NCI-H146 treated with DMSO at 0.1 percent for 48 hours (cell line): Measurements from ENCODE around the gene NUTM2B.
"Not testable (repeated sequence)": the region's sequence is repeated elsewhere in the genome, so short reads cannot be mapped to it uniquely, and the experiment has no call there.

Source experiments
- DNase-seq: peaks from one replicate; lab custom pipeline; 2025; ENCODE audit not compliant: unreplicated experiment; lab: John Stamatoyannopoulos, UW

The NUTM2B gene

GRCh38 chr10:79726620-79727019, 23.6 kb downstream of the NUTM2B start:
- DNase-seq: peak; percentile 5

- not testable (repeated sequence) for DNase-seq
These were observed 41.8 kb downstream of the NUTM2B start for GRCh38 chr10:79744844-79745243.

GRCh38 chr10:79748510-79748909, 45.5 kb downstream of the NUTM2B start:
- DNase-seq: not testable (repeated sequence)

- not testable (repeated sequence) for DNase-seq
These were observed 50.6 kb downstream of the NUTM2B start for GRCh38 chr10:79753601-79754000.

- not testable (repeated sequence) for DNase-seq
These were observed 55.4 kb downstream of the NUTM2B start for GRCh38 chr10:79758297-79758993.
